GM19467 (cell line): Measurements from ENCODE around the gene RPP38.

Experiments used
- ATAC-seq: cut with Tn5 transposase; IDR thresholded peaks from one replicate; pipeline ENCODE4 v1.9.1; 2021; ENCODE audit warnings: mild to moderate bottlenecking, moderate library complexity; ENCODE audit not compliant: unreplicated experiment

RPP38 gene

GRCh38 chr10:15106352-15107013, 9.3 kb downstream of the RPP38 start:
- ATAC-seq, result peak; percentile 76

DNA sequence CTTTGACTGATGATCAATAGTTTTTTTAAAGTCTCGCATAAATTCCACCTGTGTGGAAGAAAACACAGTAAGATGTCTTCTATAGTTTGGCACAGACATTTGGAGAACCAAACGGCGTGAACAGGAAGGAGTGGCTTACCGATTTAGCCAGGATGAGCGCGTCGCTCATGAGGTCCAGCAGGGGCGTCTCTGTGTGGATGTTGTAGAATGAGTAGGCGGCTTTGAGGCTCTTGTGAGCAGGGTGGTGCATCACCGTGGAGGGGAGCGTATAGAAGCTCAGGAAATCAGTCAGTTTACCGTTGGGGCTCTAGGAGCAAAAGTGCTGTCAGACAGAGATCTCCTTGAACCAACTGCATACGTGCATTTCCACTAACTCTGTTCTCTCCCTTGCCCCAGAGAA, 15.5 kb downstream of the RPP38 start:
- ATAC-seq, result no peak

- no peak for ATAC-seq
Measured at GRCh38 chr10:15113766-15114165, 16.6 kb downstream of the RPP38 start.

- ATAC-seq, result no peak
Measured at GRCh38 chr10:15116225-15116624, 19.1 kb downstream of the RPP38 start.

- no peak for ATAC-seq
Measured at GRCh38 chr10:15118615-15119014, 21.5 kb downstream of the RPP38 start.

DNA sequence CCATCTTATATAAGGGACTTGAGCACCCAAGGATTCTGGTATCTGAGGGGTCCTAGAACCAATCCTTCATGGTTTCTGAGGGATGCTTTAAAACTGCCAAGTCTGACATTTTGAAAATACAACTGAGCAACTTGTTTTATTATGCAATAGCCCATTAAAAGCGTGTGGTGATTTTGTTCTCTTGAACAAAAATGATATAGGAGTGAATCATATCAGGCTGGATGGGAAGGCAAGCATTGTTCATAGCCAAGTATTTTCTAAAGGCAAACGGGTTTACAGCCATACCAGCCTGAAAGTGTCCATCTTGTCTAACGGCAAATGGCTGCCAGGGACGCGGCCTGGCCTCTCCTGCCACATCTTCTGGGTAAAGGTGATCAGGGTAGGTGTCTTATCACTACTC, 23.4 kb downstream of the RPP38 start:
- ATAC-seq, result no peak

- no peak for ATAC-seq
Measured at GRCh38 chr10:15121707-15122106, 24.6 kb downstream of the RPP38 start.

- peak; percentile 83 for ATAC-seq
Measured at GRCh38 chr10:15122477-15123030, 25.4 kb downstream of the RPP38 start.

- no peak for ATAC-seq
Measured at GRCh38 chr10:15123749-15124184, 26.6 kb downstream of the RPP38 start.

- ATAC-seq, result no peak
Measured at GRCh38 chr10:15124190-15124589, 27.0 kb downstream of the RPP38 start.

GRCh38 chr10:15124908-15125307, 27.8 kb downstream of the RPP38 start:
- ATAC-seq, result no peak

DNA sequence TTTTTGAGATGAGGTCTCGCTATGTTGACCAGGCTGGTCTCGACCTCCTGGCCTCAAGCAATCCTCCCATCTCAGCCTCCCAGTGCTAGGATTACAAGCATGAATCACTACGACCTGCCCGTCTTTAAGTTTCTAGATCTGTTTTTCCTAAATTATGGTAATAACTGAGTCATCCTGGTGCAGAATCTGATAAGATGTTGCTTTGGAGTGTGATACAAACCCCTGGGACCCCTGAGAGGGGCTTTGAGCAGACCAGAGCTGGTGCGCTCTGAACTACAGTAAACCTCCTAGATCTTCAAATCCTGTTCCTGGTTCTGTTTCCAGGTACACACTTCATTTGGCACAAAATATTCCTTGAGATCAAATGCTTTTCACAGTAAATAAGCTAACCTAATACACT, 34.2 kb downstream of the RPP38 start:
- ATAC-seq, result no peak

DNA sequence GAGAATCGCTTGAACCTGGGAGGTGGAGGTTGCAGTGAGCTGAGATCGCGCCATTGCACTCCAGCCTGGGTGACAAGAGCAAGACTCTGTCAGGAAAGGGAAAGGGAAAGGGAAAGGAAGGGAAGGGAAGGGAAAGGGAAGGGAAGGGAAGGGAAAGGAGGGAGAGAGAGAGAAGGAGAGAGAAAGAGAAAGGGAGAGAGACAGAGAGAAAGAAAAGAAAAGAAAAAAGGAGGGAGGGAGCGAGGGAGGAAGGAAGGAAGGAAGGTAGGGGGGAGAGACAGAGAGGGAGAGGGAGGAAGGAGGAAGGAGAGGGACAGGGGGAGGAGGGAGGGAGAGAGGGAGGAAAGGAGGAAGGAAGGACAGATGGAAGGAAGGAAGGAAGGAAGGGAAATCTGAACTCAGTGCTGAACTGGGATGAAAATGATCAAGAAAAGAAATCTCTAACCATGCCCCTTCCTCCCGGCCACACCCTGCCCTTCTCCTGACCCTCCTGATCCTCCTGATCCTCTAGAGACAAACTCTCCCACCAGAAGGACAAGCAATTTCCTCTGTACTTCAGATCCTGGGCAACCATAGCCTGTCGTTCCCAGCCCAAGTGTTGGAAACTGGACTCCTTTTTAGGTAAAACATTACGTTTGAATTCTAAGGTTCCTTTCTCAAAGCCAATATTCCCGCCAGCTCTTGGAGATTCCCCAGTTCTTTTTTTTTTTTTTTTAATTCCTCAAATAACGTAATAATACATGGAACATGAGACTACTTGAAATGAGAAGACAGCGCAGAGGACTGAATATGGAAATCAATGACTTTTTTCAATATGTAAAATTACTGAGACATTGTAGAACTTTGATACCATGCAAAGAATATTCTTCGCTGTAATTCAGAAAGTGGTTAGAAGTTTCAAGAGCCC, 39.2 kb downstream of the RPP38 start:
- ATAC-seq, result no peak

- no peak for ATAC-seq
Measured at GRCh38 chr10:15137036-15137359, 39.8 kb downstream of the RPP38 start.

DNA sequence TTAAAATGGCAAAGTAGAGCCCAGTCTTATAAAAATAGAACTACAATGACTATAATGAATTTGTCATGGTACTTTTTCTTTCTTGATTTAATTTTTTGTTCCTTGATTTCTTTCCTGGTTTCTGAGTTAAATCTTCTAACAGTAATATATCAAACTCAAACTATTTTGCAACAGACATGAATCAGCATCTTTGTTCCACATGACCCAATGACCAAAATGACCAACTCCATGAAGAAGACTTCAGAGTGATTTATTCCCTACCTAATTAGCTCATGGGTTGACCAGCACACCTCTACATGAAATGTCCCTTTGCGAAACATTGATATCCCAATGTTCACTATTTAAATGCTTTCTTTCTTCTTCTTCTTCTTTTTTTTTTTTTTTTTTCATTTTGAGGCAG, 40.5 kb downstream of the RPP38 start:
- ATAC-seq, result no peak

DNA sequence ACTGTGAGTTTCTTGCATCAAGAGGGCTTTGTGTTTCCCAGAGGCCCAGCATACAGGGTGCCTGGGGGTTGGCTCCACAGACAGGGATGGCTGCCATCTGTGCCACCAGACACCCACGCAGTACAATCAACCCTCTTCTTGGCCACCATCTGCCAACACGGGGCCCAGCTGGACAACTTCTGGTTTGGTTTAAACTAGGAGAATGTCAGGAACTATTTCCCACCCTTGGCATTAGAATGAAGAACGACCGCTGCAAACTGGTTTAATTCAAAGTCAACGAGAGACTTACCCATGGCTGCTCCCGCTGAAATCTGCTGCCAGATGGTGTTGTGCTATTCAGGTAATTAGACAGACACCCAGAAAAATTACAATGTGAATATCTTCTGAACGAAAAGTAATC, 43.5 kb downstream of the RPP38 start:
- no peak for ATAC-seq

DNA sequence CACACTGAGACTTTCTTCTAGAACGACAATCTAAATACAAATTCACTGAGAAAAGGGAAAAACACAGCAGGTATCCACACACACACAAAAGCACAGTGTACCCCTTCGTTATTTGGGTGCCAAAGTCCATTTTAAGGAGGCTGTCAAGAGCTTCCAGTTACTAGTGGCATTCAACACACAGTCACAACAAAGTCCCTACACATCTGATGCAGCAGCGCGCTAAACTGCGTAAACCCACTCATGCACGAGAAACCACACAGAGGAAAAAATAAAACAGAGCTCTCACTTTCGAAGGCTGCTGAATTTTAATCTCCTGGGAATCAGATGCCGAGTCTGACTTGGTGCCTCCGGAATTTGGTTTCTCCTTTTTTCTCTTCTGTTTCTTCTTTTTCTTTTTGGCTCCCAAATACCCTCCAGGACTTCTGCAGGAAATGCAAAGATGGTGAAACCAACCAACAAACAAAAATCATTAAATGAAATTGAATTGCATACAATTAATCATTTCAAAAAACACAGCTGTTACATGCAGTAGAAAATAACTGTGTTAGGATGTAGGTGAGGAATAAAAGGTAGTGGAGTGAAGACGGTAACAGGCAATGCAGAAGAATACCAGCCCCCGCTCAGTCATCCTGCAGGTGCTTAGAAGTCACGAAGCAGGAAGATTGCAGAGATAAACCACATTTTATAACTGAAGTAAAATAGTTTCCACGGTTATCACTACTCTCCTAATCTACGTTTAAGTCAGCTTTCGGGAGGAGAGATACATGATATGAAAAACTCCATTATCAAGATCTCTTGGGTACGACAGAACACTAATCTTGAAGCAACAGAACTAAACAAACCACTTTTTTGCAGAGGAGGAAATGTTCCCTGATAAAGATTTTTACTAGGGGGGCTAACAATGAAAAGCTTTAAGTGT, 44.2 kb downstream of the RPP38 start:
- peak; percentile 84 for ATAC-seq

DNA sequence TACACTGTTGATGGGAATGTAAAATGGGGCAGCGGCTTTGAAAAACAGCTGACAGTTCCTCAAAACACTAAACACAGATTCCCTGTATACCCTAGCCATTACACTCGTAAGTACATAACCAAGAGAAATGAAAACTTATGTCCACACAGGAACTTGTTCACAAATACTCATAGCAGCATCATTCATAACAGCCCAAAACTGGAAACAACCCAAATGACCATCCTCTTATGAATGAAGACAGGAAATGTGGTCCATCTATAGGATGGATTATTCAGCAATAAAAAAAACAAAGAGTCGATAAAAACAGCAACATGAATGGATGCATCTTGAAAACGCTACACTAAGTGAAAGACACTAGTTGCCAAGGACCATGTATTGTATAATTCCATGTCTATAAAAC, 47.6 kb downstream of the RPP38 start:
- no peak for ATAC-seq

- ATAC-seq, result no peak
Measured at GRCh38 chr10:15146366-15146765, 49.2 kb downstream of the RPP38 start.

GRCh38 chr10:15147594-15148392, 50.6 kb downstream of the RPP38 start:
- ATAC-seq, result no peak
